ENCODE data around the gene ST6GALNAC4. TPM values are rescaled to one million over a fixed set of nuclear protein-coding genes. Genes with fewer than 3 reads are reported as not detected.
"Not testable (repeated sequence)": the region's sequence is repeated elsewhere in the genome, so short reads cannot be mapped to it uniquely, and the experiment has no call there.

The ST6GALNAC4 gene
- total RNA-seq, 1 experiment from 2014 or later = 12.8 TPM

DNA sequence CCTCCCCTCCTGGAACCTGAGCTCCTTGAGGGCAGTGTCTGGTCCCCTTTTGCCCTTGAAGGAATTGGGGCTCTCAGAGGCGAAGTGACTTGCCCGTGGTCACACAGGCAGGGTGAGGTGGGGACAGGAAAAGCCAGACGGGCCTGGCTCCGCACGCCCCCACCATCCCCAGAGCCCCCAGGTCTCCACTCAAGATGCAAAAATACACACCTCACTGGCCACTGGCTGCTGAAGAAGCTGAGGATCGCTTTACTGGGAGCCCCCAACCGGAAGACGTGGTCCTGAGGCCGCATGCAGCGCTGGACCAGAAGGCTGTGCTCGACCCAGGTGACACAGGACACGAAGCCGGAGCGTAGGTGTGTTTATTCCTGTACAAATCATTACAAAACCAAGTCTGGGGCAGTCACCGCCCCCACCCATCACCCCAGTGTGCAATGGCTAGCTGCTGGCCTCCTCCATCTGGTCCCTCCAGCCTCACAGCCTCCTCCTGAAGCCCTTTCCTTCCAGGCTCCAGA lies 31.8 kb downstream of the ST6GALNAC4 start:
- Mint-ChIP-seq H3K27ac (ENCODE audit: unreplicated experiment) (peak overlapping the region; percentile 76), H3K27me3 (ENCODE audit: unreplicated experiment) (no peaks in the 10 kb centered on the region)

GRCh38 chr9:127884427-127884911 lies 32.4 kb downstream of the ST6GALNAC4 start:
- TF ChIP-seq, protein P1, sequence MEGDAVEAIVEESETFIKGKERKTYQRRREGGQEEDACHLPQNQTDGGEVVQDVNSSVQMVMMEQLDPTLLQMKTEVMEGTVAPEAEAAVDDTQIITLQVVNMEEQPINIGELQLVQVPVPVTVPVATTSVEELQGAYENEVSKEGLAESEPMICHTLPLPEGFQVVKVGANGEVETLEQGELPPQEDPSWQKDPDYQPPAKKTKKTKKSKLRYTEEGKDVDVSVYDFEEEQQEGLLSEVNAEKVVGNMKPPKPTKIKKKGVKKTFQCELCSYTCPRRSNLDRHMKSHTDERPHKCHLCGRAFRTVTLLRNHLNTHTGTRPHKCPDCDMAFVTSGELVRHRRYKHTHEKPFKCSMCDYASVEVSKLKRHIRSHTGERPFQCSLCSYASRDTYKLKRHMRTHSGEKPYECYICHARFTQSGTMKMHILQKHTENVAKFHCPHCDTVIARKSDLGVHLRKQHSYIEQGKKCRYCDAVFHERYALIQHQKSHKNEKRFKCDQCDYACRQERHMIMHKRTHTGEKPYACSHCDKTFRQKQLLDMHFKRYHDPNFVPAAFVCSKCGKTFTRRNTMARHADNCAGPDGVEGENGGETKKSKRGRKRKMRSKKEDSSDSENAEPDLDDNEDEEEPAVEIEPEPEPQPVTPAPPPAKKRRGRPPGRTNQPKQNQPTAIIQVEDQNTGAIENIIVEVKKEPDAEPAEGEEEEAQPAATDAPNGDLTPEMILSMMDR (IDR thresholded peaks at IDR 0.05; ENCODE audit: unreplicated experiment) = no peak
- Mint-ChIP-seq H3K36me3 (ENCODE audit: insufficient read depth, unreplicated experiment) (peaks cover 10% of the 10 kb centered on the region), H3K27me3 (ENCODE audit: unreplicated experiment) (no peaks in the 10 kb centered on the region), H3K27ac (ENCODE audit: unreplicated experiment) (peak overlapping the region; percentile 76), H3K9me3 (ENCODE audit: low read depth, unreplicated experiment) (no peaks in the 10 kb centered on the region), H3K4me3 (ENCODE audit: low read depth, unreplicated experiment) (peak overlapping the region; percentile 27), H3K4me1 (ENCODE audit: low read depth, unreplicated experiment) (peaks cover 11% of the 10 kb centered on the region)
- BruUV-seq (replicated peaks) = no TSS peak
- CTCF ChIA-PET = no interaction called here
- intact Hi-C loops (cut with micrococcal nuclease; ENCODE audit: unreplicated experiment) = no loop called here
- peak; percentile 84 for DNase-seq

More for the DNA sequence above, 31.8 kb downstream of the ST6GALNAC4 start:
- TF ChIP-seq, protein P1 (IDR thresholded peaks at IDR 0.05; ENCODE audit: unreplicated experiment) = no peak
- intact Hi-C loops (cut with micrococcal nuclease; ENCODE audit: unreplicated experiment) = no loop called here
- H3K4me3 Mint-ChIP-seq (ENCODE audit: low read depth, unreplicated experiment) = peak overlapping the region; percentile 27
- H3K36me3 Mint-ChIP-seq (ENCODE audit: insufficient read depth, unreplicated experiment) = peaks cover 10% of the 10 kb centered on the region
- H3K4me1 Mint-ChIP-seq (ENCODE audit: low read depth, unreplicated experiment) = peaks cover 11% of the 10 kb centered on the region
- CTCF ChIA-PET = interaction anchor here (1.1 kb wide), 1 partner anchor 54 kb away, joined by 3 read pairs; no protein-coding TSS in a partner anchor
- no peak for DNase-seq
- no peaks in the 10 kb centered on the region for H3K9me3 Mint-ChIP-seq (ENCODE audit: low read depth, unreplicated experiment)
- no TSS peak for BruUV-seq (replicated peaks)

GRCh38 chr9:127883959-127884358 lies 32.9 kb downstream of the ST6GALNAC4 start:
- Mint-ChIP-seq H3K4me3 (ENCODE audit: low read depth, unreplicated experiment) (peak overlapping the region; percentile 27), H3K4me1 (ENCODE audit: low read depth, unreplicated experiment) (peaks cover 11% of the 10 kb centered on the region), H3K36me3 (ENCODE audit: insufficient read depth, unreplicated experiment) (peaks cover 13% of the 10 kb centered on the region), H3K9me3 (ENCODE audit: low read depth, unreplicated experiment) (no peaks in the 10 kb centered on the region), H3K27me3 (ENCODE audit: unreplicated experiment) (no peaks in the 10 kb centered on the region), H3K27ac (ENCODE audit: unreplicated experiment) (peak overlapping the region; percentile 76)
- no TSS peak for BruUV-seq (replicated peaks)
- TF ChIP-seq, protein P1 (IDR thresholded peaks at IDR 0.05; ENCODE audit: unreplicated experiment) = no peak
- intact Hi-C loops (cut with micrococcal nuclease; ENCODE audit: unreplicated experiment) = no loop called here
- no peak for DNase-seq
- CTCF ChIA-PET = no interaction called here

DNA sequence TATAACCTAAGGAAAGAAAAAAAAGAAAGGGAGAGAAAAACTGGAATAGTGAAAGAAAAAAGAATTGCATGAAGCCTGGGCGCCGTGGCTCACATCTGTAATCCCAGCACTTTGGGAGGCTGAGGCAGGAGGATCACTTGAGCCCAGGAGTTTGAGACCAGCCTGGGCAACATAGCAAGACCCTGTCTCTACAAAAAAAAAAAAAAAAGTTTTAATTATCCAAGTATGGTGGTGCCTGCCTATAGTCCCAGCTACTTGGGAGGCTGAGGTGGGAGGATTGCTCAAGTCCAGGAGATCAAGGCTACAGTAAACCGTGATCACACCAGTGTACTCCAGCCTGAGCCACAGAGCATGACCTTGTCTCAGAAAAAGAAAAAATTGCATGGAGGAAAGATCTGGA lies 35.1 kb downstream of the ST6GALNAC4 start:
- H3K4me1 Mint-ChIP-seq (ENCODE audit: low read depth, unreplicated experiment) = peaks cover 11% of the 10 kb centered on the region
- intact Hi-C loops (cut with micrococcal nuclease; ENCODE audit: unreplicated experiment); BruUV-seq (replicated peaks); H3K27me3 Mint-ChIP-seq (ENCODE audit: unreplicated experiment); H3K9me3 Mint-ChIP-seq (ENCODE audit: low read depth, unreplicated experiment); DNase-seq; CTCF ChIA-PET; H3K4me3 Mint-ChIP-seq (ENCODE audit: low read depth, unreplicated experiment); H3K27ac Mint-ChIP-seq (ENCODE audit: unreplicated experiment): not testable (repeated sequence)
- H3K36me3 Mint-ChIP-seq (ENCODE audit: insufficient read depth, unreplicated experiment) = peaks cover 21% of the 10 kb centered on the region

DNA sequence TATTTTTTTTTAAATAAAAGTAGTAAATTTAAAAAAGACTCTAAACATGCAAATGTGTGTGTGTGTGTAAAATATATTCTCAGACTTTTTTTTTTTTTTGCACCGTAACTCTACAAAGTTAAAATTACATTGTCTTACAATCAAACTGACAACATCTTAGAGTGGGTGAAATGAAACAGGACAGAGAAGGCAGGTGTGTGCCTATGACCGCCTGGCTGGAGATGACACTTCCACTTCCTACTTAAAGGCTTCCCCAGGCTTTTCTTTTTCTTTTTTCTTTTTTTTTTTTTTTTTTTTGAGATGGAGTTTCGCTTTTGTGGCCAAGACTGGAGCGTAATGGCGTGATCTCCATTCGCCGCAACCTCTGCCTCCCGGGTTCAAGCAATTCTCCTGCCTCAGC lies 36.7 kb downstream of the ST6GALNAC4 start:
- H3K4me3 Mint-ChIP-seq (ENCODE audit: low read depth, unreplicated experiment) = no peak overlapping the region
- no TSS peak for BruUV-seq (replicated peaks)
- H3K4me1 Mint-ChIP-seq (ENCODE audit: low read depth, unreplicated experiment) = peaks cover 11% of the 10 kb centered on the region
- TF ChIP-seq, protein P1 (IDR thresholded peaks at IDR 0.05; ENCODE audit: unreplicated experiment) = no peak
- no peak overlapping the region for H3K27ac Mint-ChIP-seq (ENCODE audit: unreplicated experiment)
- peaks cover 16% of the 10 kb centered on the region for H3K36me3 Mint-ChIP-seq (ENCODE audit: insufficient read depth, unreplicated experiment)
- DNase-seq = no peak
- H3K9me3 Mint-ChIP-seq (ENCODE audit: low read depth, unreplicated experiment) = no peaks in the 10 kb centered on the region
- no peaks in the 10 kb centered on the region for H3K27me3 Mint-ChIP-seq (ENCODE audit: unreplicated experiment)
- intact Hi-C loops (cut with micrococcal nuclease; ENCODE audit: unreplicated experiment) = no loop called here
- CTCF ChIA-PET = no interaction called here

All from Calu3 (cell line).